Trophoblast cell (in vitro differentiated cells and primary cell): ENCODE results near the gene CLDN16.

ENCODE experiments used
- DNase-seq, 2 donors: peaks; one replicate each; pipeline ENCODE4 v3.0.0-alpha.2; 2016
- H2AFZ ChIP-seq: 2 replicates; pipeline ENCODE4 v1.6.1; 2013; ENCODE audit warnings: low read length, moderate library complexity, mild to moderate bottlenecking; ENCODE audit not compliant: insufficient read depth, poor library complexity
- H2AK5ac ChIP-seq: 2 replicates; pipeline ENCODE4 v1.6.1; 2013; ENCODE audit warnings: mild to moderate bottlenecking, low read length
- H2BK120ac ChIP-seq: 2 replicates; pipeline ENCODE4 v1.6.1; 2013; ENCODE audit warnings: low read length, mild to moderate bottlenecking, moderate library complexity; ENCODE audit not compliant: insufficient read depth, poor library complexity
- H2BK12ac ChIP-seq: 2 replicates; pipeline ENCODE4 v1.6.1; 2013; ENCODE audit warnings: mild to moderate bottlenecking, low read length, moderate library complexity
- H2BK5ac ChIP-seq: 2 replicates; pipeline ENCODE4 v1.6.1; 2013; ENCODE audit warnings: low read length, low read depth, moderate library complexity, mild to moderate bottlenecking; ENCODE audit not compliant: poor library complexity
- H3K14ac ChIP-seq: 2 replicates; pipeline ENCODE4 v1.6.1; 2013; ENCODE audit warnings: mild to moderate bottlenecking, low read length
- H3K18ac ChIP-seq: 2 replicates; pipeline ENCODE4 v1.6.1; 2013; ENCODE audit warnings: mild to moderate bottlenecking, low read length
- H3K23ac ChIP-seq: 2 replicates; pipeline ENCODE4 v1.6.1; 2013; ENCODE audit warnings: low read length
- H3K27ac ChIP-seq: 2 replicates; pipeline ENCODE4 v1.5.1; 2013; ENCODE audit warnings: low read depth, mild to moderate bottlenecking, inconsistent platforms, low read length, moderate library complexity
- H3K27me3 ChIP-seq: 2 replicates; pipeline ENCODE4 v1.6.1; 2013; ENCODE audit warnings: inconsistent platforms, mild to moderate bottlenecking, low read length, moderate library complexity; ENCODE audit not compliant: insufficient read depth
- H3K36me3 ChIP-seq, 2 experiments: 1 replicate in 1 of 2; 2 replicates in 1 of 2; pipeline ENCODE4 v1.6.1; 2013; ENCODE audit warnings: low read length in 2 of 2, mild to moderate bottlenecking in 2 of 2, moderate library complexity in 1 of 2; ENCODE audit not compliant: insufficient read depth in 2 of 2, control insufficient read depth in 1 of 2
- H3K4ac ChIP-seq: 2 replicates; pipeline ENCODE4 v1.6.1; 2013; ENCODE audit warnings: low read depth, mild to moderate bottlenecking, low read length, moderate library complexity
- H3K4me1 ChIP-seq, 2 experiments: 1 replicate in 1 of 2; 2 replicates in 1 of 2; pipeline ENCODE4 v1.6.1; 2013; ENCODE audit warnings: low read length in 2 of 2, mild to moderate bottlenecking in 2 of 2, moderate library complexity in 1 of 2; ENCODE audit not compliant: insufficient read depth in 2 of 2, control insufficient read depth in 1 of 2
- H3K4me2 ChIP-seq: 2 replicates; pipeline ENCODE4 v1.6.1; 2013; ENCODE audit warnings: inconsistent platforms, mild to moderate bottlenecking, low read length, moderate library complexity
- H3K4me3 ChIP-seq: 2 replicates; pipeline ENCODE4 v1.5.1; 2013; ENCODE audit warnings: mild to moderate bottlenecking, low read depth, low read length, inconsistent platforms
- H3K79me1 ChIP-seq: one replicate; pipeline ENCODE4 v1.6.1; 2013; ENCODE audit warnings: low read length
- H3K79me2 ChIP-seq: 2 replicates; pipeline ENCODE4 v1.6.1; 2013; ENCODE audit warnings: low read length, mild to moderate bottlenecking; ENCODE audit not compliant: control insufficient read depth, insufficient read depth, poor library complexity
- H3K9ac ChIP-seq: 2 replicates; pipeline ENCODE4 v1.6.1; 2013; ENCODE audit warnings: mild to moderate bottlenecking, low read length
- H3K9me3 ChIP-seq: 2 replicates; pipeline ENCODE4 v1.6.1; 2013; ENCODE audit warnings: low read depth, mild to moderate bottlenecking, control low read depth, inconsistent platforms, low read length; ENCODE audit not compliant: insufficient read depth
- H4K12ac ChIP-seq: 2 replicates; pipeline ENCODE4 v1.6.1; 2013; ENCODE audit warnings: low read depth, mild to moderate bottlenecking, low read length, moderate library complexity
- H4K8ac ChIP-seq: 2 replicates; pipeline ENCODE4 v1.6.1; 2013; ENCODE audit warnings: low read depth, mild to moderate bottlenecking, low read length, moderate library complexity
- H4K91ac ChIP-seq: one replicate; pipeline ENCODE4 v1.6.1; 2013; ENCODE audit warnings: low read depth, mild to moderate bottlenecking, low read length, moderate library complexity
- WGBS: extraction: QIAGEN DNeasy Blood & Tissue Kit; methylation state at CpG from one replicate; pipeline ENCODE4 v1.1.7; 2013; ENCODE audit warnings: missing lambda C conversion rate; ENCODE audit not compliant: insufficient read length, insufficient coverage; ENCODE audit errors: extremely low coverage; 5-methylcytosine and 5-hydroxymethylcytosine counted together

CLDN16 gene

GRCh38 chr3:190369668-190370295 is 18.2 kb upstream of the CLDN16 start:
- H3K9ac ChIP-seq = no peak overlapping the region
- H3K9me3 ChIP-seq = no peaks in the 10 kb centered on the region
- H2BK12ac ChIP-seq = no peak overlapping the region
- no peak overlapping the region for H2AFZ ChIP-seq
- peaks cover 0 to 12% of the 10 kb centered on the region in 2 experiments for H3K4me1 ChIP-seq
- no peaks in the 10 kb centered on the region for H3K36me3 ChIP-seq
- H3K18ac ChIP-seq = no peak overlapping the region
- H2BK5ac ChIP-seq = no peak overlapping the region
- no peak overlapping the region for H4K8ac ChIP-seq
- H3K79me2 ChIP-seq = no peaks in the 10 kb centered on the region
- H3K4me2 ChIP-seq = peak overlapping the region; percentile 18
- no peak overlapping the region for H4K12ac ChIP-seq
- H3K14ac ChIP-seq = no peak overlapping the region
- no peak overlapping the region for H3K4me3 ChIP-seq
- H3K27ac ChIP-seq = peak overlapping the region; percentile 76
- H2AK5ac ChIP-seq = no peak overlapping the region
- no peak overlapping the region for H2BK120ac ChIP-seq
- no CpG with 5 or more reads among the region's 5 CpGs for WGBS
- no peak overlapping the region for H3K4ac ChIP-seq
- H4K91ac ChIP-seq = no peak overlapping the region
- H3K23ac ChIP-seq = no peak overlapping the region
- no peaks in the 10 kb centered on the region for H3K27me3 ChIP-seq
- H3K79me1 ChIP-seq = peaks cover 9% of the 10 kb centered on the region
- peak; percentile 72 to 90 for DNase-seq

- H3K9me3 ChIP-seq = no peaks in the 10 kb centered on the region
- peak overlapping the region; percentile 93 for H2BK120ac ChIP-seq
- H2AFZ ChIP-seq = no peak overlapping the region
- H2BK12ac ChIP-seq = no peak overlapping the region
- H4K91ac ChIP-seq = peak overlapping the region; percentile 47
- peaks cover 9% of the 10 kb centered on the region for H3K79me1 ChIP-seq
- no CpG with 5 or more reads among the region's 2 CpGs for WGBS
- no peak overlapping the region for H3K4me3 ChIP-seq
- no peak overlapping the region for H3K14ac ChIP-seq
- H3K9ac ChIP-seq = no peak overlapping the region
- H2BK5ac ChIP-seq = peak overlapping the region; percentile 33
- H3K4me1 ChIP-seq = peaks cover 0 to 12% of the 10 kb centered on the region in 2 experiments
- H2AK5ac ChIP-seq = peak overlapping the region; percentile 41
- H4K8ac ChIP-seq = peak overlapping the region; percentile 56
- H3K18ac ChIP-seq = no peak overlapping the region
- peak overlapping the region; percentile 38 for H3K27ac ChIP-seq
- DNase-seq = peak in 1 of 2 donors; percentile 48
- H4K12ac ChIP-seq = no peak overlapping the region
- no peaks in the 10 kb centered on the region for H3K79me2 ChIP-seq
- H3K36me3 ChIP-seq = no peaks in the 10 kb centered on the region
- no peaks in the 10 kb centered on the region for H3K27me3 ChIP-seq
- peak overlapping the region; percentile 16 for H3K4me2 ChIP-seq
- no peak overlapping the region for H3K23ac ChIP-seq
- no peak overlapping the region for H3K4ac ChIP-seq
Measured at GRCh38 chr3:190370369-190370768, 17.6 kb upstream of the CLDN16 start.

DNA sequence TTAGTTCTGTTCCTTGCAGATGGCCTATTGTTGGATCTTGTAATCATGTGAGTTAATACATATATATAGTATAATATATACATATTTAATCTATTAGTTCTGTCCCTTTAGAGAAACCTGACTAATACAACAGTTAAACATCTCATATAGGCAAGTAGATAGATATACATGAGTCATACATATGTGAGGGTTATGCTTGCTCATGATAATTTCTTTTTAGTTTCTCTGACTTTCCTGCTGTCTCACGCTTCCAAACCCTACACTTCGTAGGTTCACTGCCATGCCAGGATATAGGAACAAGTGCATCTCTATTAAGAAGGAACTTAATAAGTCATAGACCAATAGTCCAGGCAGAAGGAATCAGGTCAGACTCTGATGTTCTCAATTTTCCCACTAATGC is 16.8 kb upstream of the CLDN16 start:
- WGBS = no CpG with 5 or more reads among the region's 2 CpGs
- Histone ChIP-seq H3K36me3 (no peaks in the 10 kb centered on the region), H4K91ac (no peak overlapping the region), H3K4me3 (no peak overlapping the region), H2AFZ (no peak overlapping the region), H3K27ac (no peak overlapping the region), H3K79me2 (no peaks in the 10 kb centered on the region), H3K9ac (no peak overlapping the region), H3K18ac (no peak overlapping the region), H3K4ac (no peak overlapping the region), H3K23ac (no peak overlapping the region), H2BK5ac (no peak overlapping the region), H4K8ac (no peak overlapping the region), H3K79me1 (peaks cover 9% of the 10 kb centered on the region), H3K4me2 (no peak overlapping the region), H3K4me1 (peaks cover 0 to 12% of the 10 kb centered on the region in 2 experiments), H2AK5ac (no peak overlapping the region), H4K12ac (no peak overlapping the region), H3K14ac (no peak overlapping the region), H2BK120ac (no peak overlapping the region), H2BK12ac (no peak overlapping the region), H3K27me3 (no peaks in the 10 kb centered on the region), H3K9me3 (no peaks in the 10 kb centered on the region)
- no peak for DNase-seq

DNA sequence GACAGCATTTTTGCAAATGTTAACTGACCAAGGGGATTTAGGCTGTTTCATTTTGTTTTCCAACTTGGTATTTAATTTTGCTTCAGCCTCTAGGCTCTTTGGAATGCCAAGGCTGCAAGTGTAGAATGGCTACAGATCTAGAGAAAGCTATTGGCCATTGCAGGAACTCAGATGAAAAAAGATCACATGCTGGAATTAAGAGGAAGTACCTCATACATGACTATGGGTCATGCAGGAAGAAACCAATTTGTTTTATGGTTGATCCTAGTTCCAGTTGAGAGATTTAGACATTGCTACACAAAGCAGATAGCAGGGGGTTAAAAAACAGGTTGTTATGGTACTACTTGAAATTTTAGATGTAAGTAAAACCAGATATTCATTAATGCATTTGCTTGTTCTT is 12.7 kb upstream of the CLDN16 start:
- H3K27ac ChIP-seq = no peak overlapping the region
- H2BK12ac ChIP-seq = no peak overlapping the region
- H3K79me2 ChIP-seq = no peaks in the 10 kb centered on the region
- no peak overlapping the region for H2AK5ac ChIP-seq
- H2BK120ac ChIP-seq = no peak overlapping the region
- no peak overlapping the region for H4K8ac ChIP-seq
- H3K23ac ChIP-seq = no peak overlapping the region
- peaks cover 4% of the 10 kb centered on the region for H3K79me1 ChIP-seq
- no peak overlapping the region for H3K14ac ChIP-seq
- H3K4me3 ChIP-seq = no peak overlapping the region
- no peaks in the 10 kb centered on the region for H3K9me3 ChIP-seq
- no peak overlapping the region for H4K91ac ChIP-seq
- no peak overlapping the region for H2BK5ac ChIP-seq
- no peak for DNase-seq
- H3K27me3 ChIP-seq = no peaks in the 10 kb centered on the region
- no peak overlapping the region for H3K9ac ChIP-seq
- peaks cover 0 to 8% of the 10 kb centered on the region in 2 experiments for H3K4me1 ChIP-seq
- H3K36me3 ChIP-seq = no peaks in the 10 kb centered on the region
- no peak overlapping the region for H3K4me2 ChIP-seq
- H3K4ac ChIP-seq = no peak overlapping the region
- H4K12ac ChIP-seq = no peak overlapping the region
- no peak overlapping the region for H2AFZ ChIP-seq
- H3K18ac ChIP-seq = no peak overlapping the region
